Naive thymus-derived CD8-positive, alpha-beta T cell (primary cell): ENCODE measurements around the gene ANLN. TPM values are rescaled to one million over a fixed set of nuclear protein-coding genes. Genes with fewer than 3 reads are reported as not detected.

Experiments
- polyA plus RNA-seq, 3 donors: library from polyadenylated mRNA; unstranded; fragments of 300-500 nt; fragmentation: Illumina TruSeq; gene quantifications; one replicate each; pipeline ENCODE4 v1.2.3, GENCODE V29; 2021
- total RNA-seq, 8 experiments: library from RNA in 2 of 8; stranded (reverse) in 2 of 8; gene quantifications; one replicate each; pipeline ENCODE4 v1.2.3 and lab custom pipeline; 2021 to 2026

ANLN gene
- total and polyA plus RNA-seq, 5 experiments from 2014 or later: 0.36 to 0.47 TPM; not detected in 3

Other genes with a start within 250 kb of the ANLN start
- 1 to 10 TPM in 1 of 2 experiments, under 1 TPM in 1; 0.86 to 1.2 TPM for gene EEPD1, start 236.6 kb upstream of the ANLN start, total RNA-seq
- gene EEPD1, start 236.6 kb upstream of the ANLN start, polyA plus RNA-seq: 1 to 10 TPM; 3.6 to 6.3 (median 5.1) TPM